K562 (cell line): ENCODE data around the gene SCFD2. TPM values are rescaled to one million over a fixed set of nuclear protein-coding genes. Genes with fewer than 3 reads are reported as not detected.
"Not testable (repeated sequence)": the region's sequence is repeated elsewhere in the genome, so short reads cannot be mapped to it uniquely, and the experiment has no call there.

Experiments
- ATAC-seq: fragments of 200-7000 bp; cut with Tn5 transposase; 3 replicates; pipeline ENCODE4 v1.9.1; 2020; ENCODE audit warnings: moderate library complexity
- BruUV-seq: library from RNA; stranded (reverse); fragments of 400-500 nt; replicated peaks from 2 replicates; lab custom pipeline; 2021; lab: Mats Ljungman, UMichigan
- CTCF ChIA-PET: fragments of 300-600 bp; formaldehyde crosslinking; extraction: SDS; loops from one replicate; lab custom pipeline; 2021; ENCODE audit warnings: low intra/inter-chr PET ratio; lab: Yijun Ruan, JAX
- POLR2A ChIA-PET: fragments of 300-600, 350-650 bp; sonication (Branson Sonifier 250); formaldehyde crosslinking; extraction: SDS; loops from one replicate; lab custom pipeline; 2021; ENCODE audit warnings: antibody characterized with exemption, inconsistent platforms; lab: Yijun Ruan, JAX
- DNase-seq, 4 experiments: peaks; one replicate each; pipeline versions ENCODE4 v3.0.0 to v3.0.0-alpha.2; 2011 to 2018; ENCODE audit warnings: low spot score in 3 of 4, mixed read lengths in 3 of 4; ENCODE audit errors: extremely low read depth in 1 of 4
- FAIRE-seq: peaks from 2 replicates; lab custom pipeline; 2011; peaks lifted over from hg19 to GRCh38; lab: Jason Lieb, UNC
- H2AFZ ChIP-seq: 2 replicates; pipeline ENCODE4 v1.6.0; 2011; ENCODE audit warnings: low read depth, low read length, control low read depth, inconsistent platforms
- H3K27ac ChIP-seq: fragments of 200-600 bp; 3 replicates; pipeline ENCODE4 v1.8.0; 2011; ENCODE audit warnings: low read depth, mild to moderate bottlenecking, control low read depth, inconsistent platforms, low read length, moderate library complexity, mixed read lengths; ENCODE audit errors: extremely low read depth
- H3K27me3 ChIP-seq, 2 experiments: fragments of 300-600 bp in 1 of 2; 2 replicates in 1 of 2; 3 replicates in 1 of 2; pipeline versions ENCODE4 v1.6.0 to v1.8.0; 2011; ENCODE audit warnings: inconsistent platforms in 2 of 2, low read length in 2 of 2, mild to moderate bottlenecking in 1 of 2, mixed read lengths in 1 of 2, moderate library complexity in 1 of 2; ENCODE audit not compliant: control insufficient read depth in 2 of 2, insufficient read depth in 2 of 2
- H3K36me3 ChIP-seq: fragments of 300-600 bp; 3 replicates; pipeline ENCODE4 v1.8.0; 2011; ENCODE audit warnings: mild to moderate bottlenecking, low read length, inconsistent platforms; ENCODE audit not compliant: control insufficient read depth, insufficient read depth
- H3K4me1 ChIP-seq, 2 experiments: fragments of 200-600 bp in 1 of 2; replicated peaks in 1 of 2; 2 replicates in 1 of 2; 3 replicates in 1 of 2; pipeline versions ENCODE4 v1.5.1 to v1.8.0; 2011; ENCODE audit warnings: inconsistent platforms in 2 of 2, low read length in 2 of 2, mild to moderate bottlenecking in 1 of 2, mixed read lengths in 1 of 2, moderate library complexity in 1 of 2; ENCODE audit not compliant: control insufficient read depth in 2 of 2, insufficient read depth in 2 of 2
- H3K4me2 ChIP-seq: 2 replicates; pipeline ENCODE4 v1.6.1; 2011; ENCODE audit warnings: low read length, control low read depth, inconsistent platforms, mixed read lengths; ENCODE audit not compliant: insufficient read depth
- H3K4me3 ChIP-seq: fragments of 200-600 bp; sonication (generic), shearing (Covaris generic); 2 replicates; pipeline ENCODE4 v1.5.1; 2016; ENCODE audit warnings: control low read depth, inconsistent platforms
- H3K79me2 ChIP-seq: fragments of 200-600 bp; 3 replicates; pipeline ENCODE4 v1.8.0; 2011; ENCODE audit warnings: low read length, inconsistent platforms; ENCODE audit not compliant: control insufficient read depth, insufficient read depth
- H3K9ac ChIP-seq, 2 experiments: 2 replicates each; pipeline versions ENCODE4 v1.6.0 to v1.6.1; 2011; ENCODE audit warnings: low read depth in 2 of 2, low read length in 2 of 2, control low read depth in 1 of 2, inconsistent platforms in 1 of 2, mild to moderate bottlenecking in 1 of 2, mixed read lengths in 1 of 2; ENCODE audit not compliant: insufficient read depth in 1 of 2
- H3K9me1 ChIP-seq: one replicate; pipeline ENCODE4 v1.6.0; 2011; ENCODE audit warnings: inconsistent platforms, mild to moderate bottlenecking, low read length, moderate library complexity; ENCODE audit not compliant: control insufficient read depth, insufficient read depth
- H3K9me3 ChIP-seq: replicated peaks from 2 replicates; pipeline ENCODE4 v1.5.1; 2011; ENCODE audit warnings: low read depth, low read length, inconsistent platforms; ENCODE audit not compliant: control insufficient read depth, insufficient read depth
- H4K20me1 ChIP-seq: replicated peaks from 2 replicates; pipeline ENCODE4 v1.6.1; 2011; ENCODE audit warnings: low read length, inconsistent platforms, mixed read lengths; ENCODE audit not compliant: control insufficient read depth, insufficient read depth
- CAMTA2 ChIP-seq: fragments of 250-450 bp; sonication (Bioruptor Pico); conservative IDR thresholded peaks from 2 replicates; pipeline ENCODE4 v1.5.1; 2022
- COPS2 ChIP-seq: fragments of 450-650 bp; conservative IDR thresholded peaks from 2 replicates; pipeline ENCODE4 v1.6.1; 2016; ENCODE audit warnings: mild to moderate bottlenecking, moderate library complexity
- EP300 ChIP-seq: IDR thresholded peaks from 2 replicates; pipeline ENCODE4 v1.6.1; 2012; ENCODE audit warnings: low read length, improper control_type of control experiment
- GATAD2B ChIP-seq: fragments of 450-650 bp; IDR thresholded peaks from 2 replicates; pipeline ENCODE4 v1.6.1; 2017; ENCODE audit warnings: mild to moderate bottlenecking, borderline replicate concordance
- MBD1 ChIP-seq: fragments of 250-450 bp; sonication (Bioruptor Pico); IDR thresholded peaks from 2 replicates; pipeline ENCODE4 v1.8.0; 2022; ENCODE audit warnings: inconsistent platforms
- RNF2 ChIP-seq: sonication (generic); IDR thresholded peaks from 2 replicates; pipeline ENCODE4 v1.6.1; 2016
- WGBS: fragments of 100-300 bp; shearing (Covaris generic); methylation state at CpG from one replicate; pipeline ENCODE4 v1.1.6; 2016; ENCODE audit warnings: low coverage, mixed read lengths; ENCODE audit not compliant: insufficient coverage; ENCODE audit errors: missing lambda C conversion rate; 5-methylcytosine and 5-hydroxymethylcytosine counted together
- in situ Hi-C: fragments of 300-500 bp; cut with MboI; formaldehyde crosslinking; loops from 4 replicates; pipeline ENCODE4 v1.15.0; 2018; ENCODE audit warnings: inconsistent platforms, mixed read lengths
- intact Hi-C: fragments of 100-400 bp; cut with micrococcal nuclease; formaldehyde crosslinking; loops from 2 replicates; pipeline ENCODE4 v1.14.2; 2022
- polyA plus RNA-seq, 8 experiments: library from polyadenylated mRNA; depleted of rRNA in 4 of 8; stranded (reverse) in 5 of 8; unstranded in 3 of 8; fragments of >200 nt; fragmentation: Nextera tagmentation in 2 of 8; fragmentation: Illumina TruSeq in 1 of 8; extraction: Ambion mirVana in 2 of 8; extraction: Trizol in 1 of 8; gene quantifications; 2 replicates each; pipeline versions ENCODE4 v1.2.1 to v1.2.3, GENCODE V29; 2011 to 2014; ENCODE audit warnings: inconsistent platforms in 1 of 8, missing spikeins in 1 of 8
- total RNA-seq, 7 experiments: library from RNA; depleted of rRNA in 6 of 7; stranded (reverse); fragments of >200 nt in 6 of 7; fragmentation: Illumina TruSeq in 2 of 7; extraction: Trizol in 2 of 7; gene quantifications; 2 replicates each; pipeline versions ENCODE4 v1.2.1 to v1.2.3, GENCODE V29; 2011 to 2021; ENCODE audit warnings: low replicate concordance in 1 of 7

Gene SCFD2
- total and polyA plus RNA-seq, 9 of the 15 experiments (the other 6 are each of a cell fraction or from before 2014, with no cell fraction given): 5.7 to 30.3 (median 22.8) TPM

GRCh38 chr4:53346920-53347852 is 18.7 kb downstream of the SCFD2 start:
- no peak overlapping the region for H3K9ac ChIP-seq

GRCh38 chr4:53346392-53346791 is 19.5 kb downstream of the SCFD2 start:
- H2AFZ ChIP-seq, DNase-seq, H3K4me3 ChIP-seq, H3K27ac ChIP-seq, H3K4me1 ChIP-seq, H3K9me1 ChIP-seq, FAIRE-seq, POLR2A ChIA-PET, H3K27me3 ChIP-seq, H3K79me2 ChIP-seq, BruUV-seq, intact Hi-C loops, H3K9me3 ChIP-seq, ATAC-seq, in situ Hi-C loops, H3K9ac ChIP-seq, H3K4me2 ChIP-seq, H4K20me1 ChIP-seq: not testable (repeated sequence)
- WGBS: 100% methylated on average over 2 of the region's 2 CpGs
- peaks cover 31% of the 10 kb centered on the region; the same call in 2 of the 3 replicates for H3K36me3 ChIP-seq
- CTCF ChIA-PET: interaction anchor here (0.6 kb wide), 1 partner anchor 1140 kb away, joined by 3 read pairs; no protein-coding TSS in a partner anchor

More at GRCh38 chr4:53346920-53347852, 18.7 kb downstream of the SCFD2 start:
- ATAC-seq: no peak
- in situ Hi-C loops (no loop called here), intact Hi-C loops (no loop called here)
- no peak overlapping the region for H3K4me3 ChIP-seq
- FAIRE-seq: no peak
- ChIA-PET POLR2A (no interaction called here), CTCF (interaction anchor here (0.6 kb wide), 1 partner anchor 1139 kb away, joined by 3 read pairs; no protein-coding TSS in a partner anchor)
- H3K27me3 ChIP-seq: no peaks in the 10 kb centered on the region
- no peaks in the 10 kb centered on the region for H3K9me3 ChIP-seq
- H3K9me1 ChIP-seq: no peaks in the 10 kb centered on the region
- H3K4me2 ChIP-seq: no peak overlapping the region
- H3K79me2 ChIP-seq: no peaks in the 10 kb centered on the region; the same call in 2 of the 3 replicates
- H3K4me1 ChIP-seq: no peaks in the 10 kb centered on the region
- 87% methylated on average over 5 of the region's 5 CpGs for WGBS
- H4K20me1 ChIP-seq: no peaks in the 10 kb centered on the region
- BruUV-seq: no TSS peak
- no peak overlapping the region for H3K27ac ChIP-seq
- DNase-seq: no peak
- H2AFZ ChIP-seq: no peak overlapping the region
- TF ChIP-seq GATAD2B: no peak
- TF ChIP-seq COPS2: no peak
- TF ChIP-seq CAMTA2 (CRISPR knock-in tag): no peak
- no peak for TF ChIP-seq RNF2
- TF ChIP-seq EP300: no peak
- TF ChIP-seq MBD1 (CRISPR knock-in tag): no peak
- peaks cover 36% of the 10 kb centered on the region for H3K36me3 ChIP-seq

GRCh38 chr4:53340145-53340544 is 25.7 kb downstream of the SCFD2 start:
- H3K4me1 ChIP-seq, H3K9me3 ChIP-seq, H3K36me3 ChIP-seq, DNase-seq, H3K79me2 ChIP-seq, H3K9ac ChIP-seq, BruUV-seq, FAIRE-seq, H3K9me1 ChIP-seq, intact Hi-C loops, in situ Hi-C loops, ATAC-seq, H3K27ac ChIP-seq, CTCF ChIA-PET, H2AFZ ChIP-seq, H3K27me3 ChIP-seq, H3K4me2 ChIP-seq, H3K4me3 ChIP-seq, H4K20me1 ChIP-seq, POLR2A ChIA-PET: not testable (repeated sequence)
- WGBS: 83% methylated on average over 5 of the region's 12 CpGs
